Measurements from ENCODE around the gene LHFPL6.

The LHFPL6 gene

GRCh38 chr13:39469676-39470075 is 133.3 kb downstream of the LHFPL6 start:
- TF ChIP-seq CTCF (IDR thresholded peaks at IDR 0.05; ENCODE audit: low read depth, low read length, missing control alignments) = no peak
- no peak for DNase-seq (ENCODE audit: extremely low read depth, low read depth)
- no peak overlapping the region for H3K4me3 ChIP-seq (replicated peaks; ENCODE audit: low read depth, low read length)

GRCh38 chr13:39468306-39468705 is 134.7 kb downstream of the LHFPL6 start:
- TF ChIP-seq CTCF (IDR thresholded peaks at IDR 0.05; ENCODE audit: low read depth, low read length, missing control alignments) = no peak
- H3K4me3 ChIP-seq (replicated peaks; ENCODE audit: low read depth, low read length) = no peak overlapping the region
- DNase-seq (ENCODE audit: extremely low read depth, low read depth) = no peak

- H3K4me3 ChIP-seq (replicated peaks; ENCODE audit: low read depth, low read length) = no peak overlapping the region
- DNase-seq (ENCODE audit: extremely low read depth, low read depth) = no peak
- no peak for TF ChIP-seq CTCF (IDR thresholded peaks at IDR 0.05; ENCODE audit: low read depth, low read length, missing control alignments)
These were observed 139.4 kb downstream of the LHFPL6 start for GRCh38 chr13:39463611-39464010.

- H3K4me3 ChIP-seq (replicated peaks; ENCODE audit: low read depth, low read length) = no peak overlapping the region
- TF ChIP-seq CTCF (IDR thresholded peaks at IDR 0.05; ENCODE audit: low read depth, low read length, missing control alignments) = no peak
- no peak for DNase-seq (ENCODE audit: extremely low read depth, low read depth)
These were observed 140.1 kb downstream of the LHFPL6 start for GRCh38 chr13:39462906-39463305.

GRCh38 chr13:39462428-39462827 is 140.6 kb downstream of the LHFPL6 start:
- no peak for TF ChIP-seq CTCF (IDR thresholded peaks at IDR 0.05; ENCODE audit: low read depth, low read length, missing control alignments)
- no peak for DNase-seq (ENCODE audit: extremely low read depth, low read depth)
- H3K4me3 ChIP-seq (replicated peaks; ENCODE audit: low read depth, low read length) = no peak overlapping the region

GRCh38 chr13:39461685-39462266 is 141.2 kb downstream of the LHFPL6 start:
- no peak overlapping the region for H3K4me3 ChIP-seq (replicated peaks; ENCODE audit: low read depth, low read length)
- TF ChIP-seq CTCF (IDR thresholded peaks at IDR 0.05; ENCODE audit: low read depth, low read length, missing control alignments) = no peak
- no peak for DNase-seq (ENCODE audit: extremely low read depth, low read depth)

DNA sequence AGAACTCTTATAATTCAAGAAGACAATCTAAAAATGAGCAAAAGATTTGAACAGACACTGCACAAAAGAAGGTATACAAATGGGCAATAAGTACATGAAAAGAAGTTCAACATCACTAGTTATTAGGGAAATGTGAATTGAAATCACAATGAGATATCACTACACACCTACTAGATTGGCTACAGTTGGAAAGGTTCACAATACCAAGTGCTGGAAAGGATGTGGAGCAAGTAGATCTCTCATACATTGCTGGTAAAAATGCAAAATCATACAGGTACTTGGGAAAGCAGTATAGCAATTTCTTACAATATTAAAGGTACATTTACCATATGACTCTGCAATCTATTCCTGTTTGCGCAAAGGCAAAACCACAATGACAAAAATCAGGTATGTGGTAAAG is 145.7 kb downstream of the LHFPL6 start:
- H3K4me3 ChIP-seq (replicated peaks; ENCODE audit: low read depth, low read length) = no peak overlapping the region
- DNase-seq (ENCODE audit: extremely low read depth, low read depth) = no peak
- TF ChIP-seq CTCF (IDR thresholded peaks at IDR 0.05; ENCODE audit: low read depth, low read length, missing control alignments) = no peak

Measured in HFF-Myc (cell line).